ENCODE results near the gene HDGF. TPM values are rescaled to one million over a fixed set of nuclear protein-coding genes. Genes with fewer than 3 reads are reported as not detected.

HDGF gene
- total RNA-seq, 1 experiment from 2014 or later, result 310 TPM

- Histone ChIP-seq H3T11ph (ENCODE audit: low read length) (no peak within 1 kb of the TSS), H3K79me2 (ENCODE audit: insufficient read depth, low read length) (peaks cover 5% of the 10 kb centered on the region; the same call in 1 of the 2 replicates)
- H3K27ac Mint-ChIP-seq, result peak within 1 kb of the TSS; percentile 98 to 99 (median 99)
Measured at GRCh38 chr1:156740741-156741480, 10.6 kb downstream of the HDGF start, which contains the start of gene MRPL24. TSS of gene MRPL24 (minus strand) at chr1:156741088. CDS start at chr1:156738704, 2,384 bp downstream.

More at GRCh38 chr1:156740741-156741480, 10.6 kb downstream of the HDGF start, which contains the start of gene MRPL24:
- Histone ChIP-seq H3K4me2 (ENCODE audit: insufficient read depth, insufficient read length, low read length) (peak within 1 kb of the TSS; percentile 90), H2AK5ac (ENCODE audit: insufficient read length, low read length) (no peak within 1 kb of the TSS), H2BK15ac (ENCODE audit: low read depth, low read length) (no peak within 1 kb of the TSS), H3K79me1 (ENCODE audit: insufficient read depth, low read depth, low read length, poor library complexity, severe bottlenecking) (no peaks in the 10 kb centered on the region), H4K20me1 (ENCODE audit: control insufficient read depth, insufficient read depth, insufficient read length) (no peaks in the 10 kb centered on the region), H3K56ac (ENCODE audit: insufficient read length, low read depth, low read length) (no peak within 1 kb of the TSS), H3K4me1 (ENCODE audit: insufficient read depth, low read length) (peaks cover 4% of the 10 kb centered on the region), H3K9me3 (ENCODE audit: control insufficient read depth, low read depth, low read length) (no peaks in the 10 kb centered on the region), H4K8ac (replicated peaks; ENCODE audit: insufficient read length, low read depth, low read length) (no peak within 1 kb of the TSS), H3K23me2 (ENCODE audit: insufficient read length, low read depth, low read length, poor library complexity, severe bottlenecking) (peaks cover 5% of the 10 kb centered on the region), H3K27ac (ENCODE audit: insufficient read length, low read depth, low read length) (peak within 1 kb of the TSS; percentile 71), H2BK120ac (ENCODE audit: low read depth, low read length, poor library complexity, severe bottlenecking) (no peak within 1 kb of the TSS), H3K27me3 (ENCODE audit: insufficient read depth, low read length) (no peaks in the 10 kb centered on the region), H3K4ac (ENCODE audit: low read depth, low read length) (no peak within 1 kb of the TSS; the same call in 1 of the 2 replicates), H2BK12ac (ENCODE audit: insufficient read length, low read depth, low read length) (no peak within 1 kb of the TSS), H3K18ac (ENCODE audit: insufficient read length, low read depth, low read length) (peak within 1 kb of the TSS; percentile 36), H3K14ac (ENCODE audit: insufficient read depth, low read length) (peak within 1 kb of the TSS; percentile 13), H2BK20ac (ENCODE audit: low read depth, low read length, poor library complexity, severe bottlenecking) (no peak within 1 kb of the TSS), H2AFZ (ENCODE audit: low read length) (no peak within 1 kb of the TSS), H4K5ac (ENCODE audit: insufficient read length, low read depth, low read length) (no peak within 1 kb of the TSS), H3K23ac (ENCODE audit: insufficient read length, low read depth, low read length) (no peak within 1 kb of the TSS), H4K91ac (ENCODE audit: insufficient read length, low read depth, low read length) (no peak within 1 kb of the TSS), H2BK5ac (ENCODE audit: insufficient read length, low read length) (no peak within 1 kb of the TSS), H3K9ac (ENCODE audit: extremely low read depth, insufficient read length, low read length) (peak within 1 kb of the TSS; percentile 87)
- H3K36me3 Mint-ChIP-seq (ENCODE audit: insufficient read depth in 1 of 3, low read depth in 3 of 3), result peaks cover 24 to 54% (median 43%) of the 10 kb centered on the region in 3 experiments; a peak in 6 of 7 replicates
- TF ChIP-seq CTCF (conservative IDR thresholded peaks at IDR 0.05), result no peak
- H3K4me3 Mint-ChIP-seq, result peak within 1 kb of the TSS; percentile 85 to 92
- DNase-seq, result peak; percentile 100
- no CpG with 5 or more reads among the region's 38 CpGs for WGBS (ENCODE audit: extremely low coverage, insufficient read length, low lambda C conversion rate)
- no peaks in the 10 kb centered on the region for H3K27me3 Mint-ChIP-seq (ENCODE audit: low read depth)
- no peaks in the 10 kb centered on the region; a peak in 1 of 5 replicates for H3K9me3 Mint-ChIP-seq
- peaks cover 24 to 33% of the 10 kb centered on the region in 2 experiments for H3K4me1 Mint-ChIP-seq
